Testis (tissue), 2 donors: ENCODE data around the gene CBX5.

ENCODE experiments used
- CTCF ChIP-seq, 3 experiments: fragments of 450-650 bp in 2 of 3; fragments of 200-600 bp in 1 of 3; sonication (generic) in 1 of 3; IDR thresholded peaks; one replicate each; pipeline ENCODE4 v1.5.1; 2016 to 2019; ENCODE audit warnings: antibody characterized with exemption in 3 of 3, mild to moderate bottlenecking in 2 of 3, moderate library complexity in 1 of 3
- POLR2A ChIP-seq: fragments of 450-650 bp; IDR thresholded peaks from one replicate; pipeline ENCODE4 v1.6.1; 2017; ENCODE audit warnings: antibody characterized with exemption, mild to moderate bottlenecking, moderate library complexity

- TF ChIP-seq CTCF (IDR thresholded peaks at IDR 0.05) = peak in 2 of 3 experiments; percentile 61 to 92
- no peak for TF ChIP-seq POLR2A
These were observed 62.9 kb downstream of the CBX5 start for GRCh38 chr12:54216797-54217661.
